NCI-H128 (cell line): ENCODE data around the gene SRSF4.

Experiments used
- DNase-seq: peaks from one replicate; lab custom pipeline; 2025; ENCODE audit not compliant: unreplicated experiment; lab: John Stamatoyannopoulos, UW

The SRSF4 gene

DNA sequence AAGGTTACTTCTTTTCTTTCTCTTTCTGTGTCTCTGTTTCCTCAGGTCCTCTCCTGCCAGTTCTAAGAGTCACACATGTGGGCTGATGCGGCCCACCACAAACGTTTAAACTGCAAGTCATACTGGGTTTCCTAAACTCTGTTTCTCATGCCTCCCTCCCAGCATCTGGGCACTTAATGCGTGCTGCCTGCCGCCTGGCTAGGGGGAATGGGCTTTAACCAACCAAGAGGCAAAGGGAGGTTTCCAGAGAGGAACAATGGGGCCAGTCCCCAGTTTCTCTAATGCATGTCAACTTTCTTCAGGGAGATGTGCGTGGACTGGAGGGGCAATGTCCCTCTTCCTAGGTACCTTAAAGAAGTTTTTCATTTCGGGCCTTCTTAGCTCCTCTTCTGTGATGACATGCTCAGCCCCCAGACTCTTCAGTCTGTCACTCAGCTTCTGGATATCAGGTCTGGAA is 19.9 kb upstream of the SRSF4 start:
- no peak for DNase-seq

DNA sequence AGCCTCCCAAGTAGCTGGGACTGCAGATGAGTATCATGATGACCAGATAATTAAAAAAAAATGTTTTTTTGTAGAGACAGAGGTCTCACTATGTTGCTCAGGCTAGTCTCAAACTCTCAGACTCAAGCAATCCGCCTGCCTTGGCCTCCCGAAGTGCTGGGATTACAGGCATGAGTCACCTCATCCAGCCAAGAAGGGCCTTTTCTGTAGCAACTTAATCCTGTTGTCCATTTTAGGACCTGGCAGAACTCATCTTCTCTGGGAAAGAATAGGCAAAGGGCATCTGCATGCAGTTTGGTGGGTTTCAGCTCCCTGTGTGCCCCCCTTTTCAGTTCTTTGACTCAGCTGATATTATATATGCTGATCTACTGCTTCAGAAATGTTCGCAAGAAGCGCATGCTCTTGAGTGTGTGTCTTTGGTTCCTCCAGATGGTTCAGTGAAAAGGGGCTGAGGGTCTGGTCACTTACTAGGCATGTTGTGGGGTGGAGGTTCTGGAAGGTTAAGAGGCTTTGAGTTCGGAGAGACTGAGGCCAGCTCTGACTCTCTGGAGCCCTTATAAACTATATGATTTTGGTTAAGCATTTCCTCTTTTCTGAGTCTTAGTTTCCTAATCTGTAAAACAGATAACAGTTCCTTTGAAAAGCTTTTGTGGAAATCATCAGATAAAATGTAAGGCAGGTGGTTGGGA is 19.4 kb upstream of the SRSF4 start:
- DNase-seq: no peak

DNA sequence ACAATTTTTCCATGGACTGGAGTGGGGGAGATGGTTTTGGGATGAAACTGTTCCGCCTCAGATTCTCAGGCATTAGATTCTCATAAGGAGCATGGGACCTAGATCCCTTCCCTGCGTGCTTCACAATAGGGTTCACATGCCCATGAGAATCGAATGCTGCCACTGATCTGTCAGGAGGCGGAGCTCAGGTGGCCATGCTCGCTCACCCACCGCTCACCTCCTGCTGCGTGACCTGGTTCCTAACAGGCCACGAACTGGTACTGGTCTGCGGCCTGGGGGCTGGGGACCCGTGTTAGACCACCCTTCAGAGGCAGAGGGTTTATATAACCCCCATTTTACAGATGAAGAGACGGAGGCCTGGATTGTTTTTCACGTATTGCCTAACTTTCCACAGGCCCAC is 16.3 kb upstream of the SRSF4 start:
- DNase-seq: no peak

DNA sequence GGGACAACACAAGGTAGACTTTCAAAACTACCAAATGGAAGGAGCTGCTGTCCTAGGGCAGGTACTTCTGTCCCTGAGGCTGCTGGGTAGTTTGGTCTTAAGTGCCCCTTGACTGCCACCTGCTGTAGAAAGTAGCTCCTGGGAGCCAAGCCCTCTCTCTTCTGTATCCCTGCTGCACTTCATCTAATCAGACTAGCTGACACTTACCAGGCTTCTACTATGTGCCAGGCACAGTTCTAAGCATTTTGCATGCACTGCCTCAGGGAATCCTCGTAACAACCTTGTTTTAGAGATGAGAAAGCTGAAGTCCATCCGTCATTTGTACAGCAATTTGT is 15.9 kb upstream of the SRSF4 start:
- DNase-seq: no peak

DNA sequence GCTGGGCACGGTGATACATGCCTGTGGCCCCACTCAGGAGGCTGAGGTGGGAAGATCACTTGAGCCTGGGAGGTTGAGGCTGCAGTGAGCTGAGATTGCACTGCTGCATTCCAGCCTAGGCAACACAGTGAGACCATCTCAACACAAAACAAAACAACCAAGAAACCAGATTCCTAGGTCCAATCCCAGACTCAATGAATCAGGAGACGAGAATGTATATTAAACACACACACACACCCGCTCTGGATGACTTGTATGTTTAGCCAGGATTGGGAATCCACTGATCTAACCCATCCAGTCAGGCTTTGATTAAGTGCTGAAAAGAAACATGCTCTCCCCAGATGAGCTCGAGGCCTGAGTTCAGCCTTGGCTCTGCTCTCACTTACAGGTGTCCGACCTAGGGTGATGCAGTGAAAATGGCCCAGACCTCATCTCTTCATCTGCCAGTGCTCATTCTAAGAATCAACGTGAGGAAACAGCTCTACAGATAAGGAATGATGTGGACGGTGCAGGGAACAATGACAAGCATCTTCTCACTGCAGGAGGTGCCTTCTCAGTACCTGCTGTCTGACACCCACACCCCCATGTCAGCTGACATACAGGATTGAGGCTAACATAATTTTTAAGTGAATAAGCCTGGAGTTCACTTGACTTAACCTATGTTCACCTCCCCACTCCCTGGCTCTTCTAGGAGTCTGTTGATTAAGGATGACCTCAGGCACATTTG is 15.3 kb upstream of the SRSF4 start:
- no peak for DNase-seq

DNA sequence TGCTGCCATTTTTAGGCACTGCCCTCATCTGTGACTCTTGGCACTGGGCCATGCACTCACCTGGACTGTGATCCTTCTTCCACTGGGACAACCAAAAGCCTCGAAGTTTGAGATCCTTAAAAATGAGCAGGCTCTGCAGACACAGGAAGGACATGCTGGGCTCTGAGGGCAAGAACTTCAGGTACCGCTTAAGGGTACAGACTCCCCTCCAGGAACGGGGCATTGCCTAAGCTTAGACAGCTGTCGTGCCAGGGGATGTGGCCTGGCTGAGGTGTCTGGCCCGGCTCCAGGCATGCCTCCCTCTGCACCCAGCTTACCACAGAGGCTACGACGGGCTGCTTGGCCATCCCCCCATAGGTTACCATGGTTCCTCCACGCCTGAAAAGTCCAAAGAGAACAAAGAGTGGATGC is 14.2 kb upstream of the SRSF4 start:
- no peak for DNase-seq

DNA sequence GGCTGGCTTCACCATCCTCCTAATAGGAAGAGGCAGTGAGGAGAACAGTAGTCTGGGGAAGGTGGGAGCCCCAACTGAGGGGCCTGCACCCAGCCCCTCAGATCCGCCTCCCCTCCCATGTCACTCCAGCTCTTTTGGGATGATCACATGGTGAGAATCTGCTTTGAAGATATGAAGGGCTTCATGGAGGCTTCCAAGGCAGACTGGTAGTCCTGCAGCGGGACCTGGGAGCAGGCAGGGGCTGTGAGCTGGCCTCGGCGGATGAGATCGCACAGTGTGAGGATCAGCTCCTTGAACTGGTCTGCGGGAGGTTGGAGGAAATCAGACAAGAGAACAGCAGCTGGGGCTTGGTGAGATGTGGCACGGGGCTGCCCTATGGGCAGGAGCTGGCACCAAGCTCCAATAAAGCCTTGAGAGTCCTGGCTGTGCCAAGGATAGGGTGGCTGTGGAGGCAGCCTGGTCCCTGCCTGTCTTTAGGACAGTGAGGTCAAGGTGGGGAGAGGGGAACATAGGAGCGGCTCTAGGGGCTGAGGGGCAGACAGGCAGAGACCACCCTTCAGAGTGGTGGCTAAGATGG is 12.3 kb upstream of the SRSF4 start:
- no peak for DNase-seq

DNA sequence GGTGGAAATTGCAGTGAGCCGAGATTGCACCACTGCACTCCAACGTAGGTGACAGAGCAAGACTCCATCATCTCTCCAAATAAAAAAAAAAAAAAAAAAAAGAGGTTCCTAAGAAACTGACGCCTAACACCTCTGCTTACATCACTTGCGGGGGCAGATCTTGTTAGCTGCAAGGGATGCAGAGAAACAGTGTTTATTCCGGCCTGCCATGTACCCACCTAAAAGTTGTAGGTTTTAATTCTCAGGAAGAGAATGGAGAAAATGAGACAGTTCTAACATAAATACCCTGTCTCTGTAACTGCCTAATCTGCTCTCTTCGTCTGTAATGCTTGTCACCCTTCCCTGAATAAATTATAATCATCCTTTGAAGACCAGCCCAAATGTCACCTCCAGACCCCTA is 9.0 kb upstream of the SRSF4 start:
- no peak for DNase-seq

DNA sequence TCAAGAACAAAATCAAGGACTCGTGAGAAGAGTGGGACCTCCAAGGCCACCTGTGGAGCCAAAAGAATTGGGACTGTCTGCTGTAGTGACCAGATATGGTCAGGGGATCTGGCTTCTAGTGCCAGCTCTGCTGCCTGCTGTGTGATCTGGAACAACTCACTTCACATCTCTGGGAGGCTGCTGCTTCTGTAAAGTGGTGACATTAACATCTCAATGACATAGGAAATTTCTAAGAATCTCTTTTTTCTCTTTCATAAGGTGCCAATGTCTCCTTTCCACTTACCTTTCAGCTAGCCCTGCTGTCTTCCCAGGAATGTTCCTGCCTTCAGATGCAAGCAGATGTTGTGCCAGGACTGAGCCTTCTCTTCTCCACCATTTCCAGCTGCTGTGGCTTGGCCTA is 5.0 kb upstream of the SRSF4 start:
- DNase-seq: no peak

DNA sequence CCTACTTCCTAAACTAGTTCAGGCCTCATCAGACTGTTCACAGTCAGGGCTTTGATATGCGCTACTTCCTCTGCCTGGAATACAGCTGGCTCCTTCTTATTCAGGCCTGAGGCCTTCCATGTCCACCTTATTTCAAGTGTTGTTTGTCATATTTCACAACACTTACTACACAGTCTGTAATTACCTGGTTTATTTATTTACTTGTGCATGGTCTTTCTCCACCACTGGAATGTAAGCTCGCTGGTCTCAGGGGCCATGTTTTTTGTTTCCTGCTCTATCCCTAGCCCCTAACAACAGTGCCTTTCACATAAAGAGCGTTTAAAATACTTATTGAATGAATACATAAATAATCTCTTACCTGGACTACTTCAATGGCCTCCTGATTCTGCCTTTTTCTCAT is 4.6 kb upstream of the SRSF4 start:
- DNase-seq: no peak

DNA sequence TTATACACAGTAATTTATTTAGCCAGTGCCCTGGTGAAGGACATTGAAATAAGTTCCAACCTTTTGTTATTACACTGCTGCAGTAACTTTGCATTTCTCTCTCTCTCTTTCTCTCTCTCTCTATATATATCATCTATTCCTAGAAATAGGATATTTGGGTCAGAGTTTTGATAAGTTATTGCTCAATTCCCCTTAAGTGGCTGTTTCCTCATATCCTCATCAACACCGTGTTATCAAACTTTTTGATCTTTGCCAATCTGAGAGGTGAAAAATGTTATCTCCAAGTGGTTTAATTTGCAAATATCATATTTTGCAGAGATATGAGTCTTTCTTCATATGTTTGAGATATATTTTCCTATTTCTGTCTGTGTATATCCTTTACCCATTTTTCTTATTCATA is 1.6 kb upstream of the SRSF4 start:
- no peak for DNase-seq

DNA sequence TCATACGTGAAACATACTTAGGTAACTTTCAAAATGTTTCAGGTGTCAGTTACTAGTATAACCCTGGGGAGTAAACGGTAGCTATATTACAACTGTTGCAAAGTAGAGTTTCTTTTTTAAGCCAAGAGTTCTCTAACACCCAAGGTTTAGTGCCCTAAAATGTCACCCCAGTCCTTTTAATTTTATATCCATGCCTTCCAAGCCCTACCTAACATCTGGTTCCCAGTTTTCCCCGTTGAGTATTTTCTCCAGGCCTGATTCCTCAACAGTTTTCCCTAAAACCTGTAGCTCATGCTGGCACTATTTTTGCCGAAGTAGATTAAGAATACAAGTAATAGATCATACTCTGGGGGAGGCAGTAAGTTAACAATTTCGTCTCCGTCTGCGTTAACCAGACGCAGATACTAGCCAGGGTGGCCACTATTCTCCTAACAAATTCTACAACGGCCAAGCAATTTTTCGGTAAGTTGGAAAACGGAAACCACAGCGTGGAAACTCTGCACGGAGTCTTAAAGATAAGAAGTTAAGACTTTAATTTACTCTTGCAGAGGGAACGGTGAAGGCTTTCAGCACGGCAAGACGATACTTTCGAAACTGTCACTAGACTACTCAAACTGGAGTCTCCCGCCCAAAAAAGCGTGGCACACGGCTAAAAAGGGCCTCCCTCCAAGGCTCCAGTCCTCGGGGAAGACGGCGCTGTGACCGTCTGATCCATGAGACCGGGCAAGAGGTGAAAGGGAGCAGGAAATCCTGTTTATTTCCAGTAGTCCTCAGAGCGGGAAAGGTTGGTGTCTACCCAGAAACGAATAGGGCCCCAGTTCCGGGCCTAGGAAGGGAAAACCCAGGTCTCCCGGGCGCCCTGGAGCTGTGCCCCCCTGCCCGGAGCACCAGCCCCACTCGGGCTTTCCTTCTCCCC is 945 bp downstream of the SRSF4 start:
- no peak for DNase-seq

DNA sequence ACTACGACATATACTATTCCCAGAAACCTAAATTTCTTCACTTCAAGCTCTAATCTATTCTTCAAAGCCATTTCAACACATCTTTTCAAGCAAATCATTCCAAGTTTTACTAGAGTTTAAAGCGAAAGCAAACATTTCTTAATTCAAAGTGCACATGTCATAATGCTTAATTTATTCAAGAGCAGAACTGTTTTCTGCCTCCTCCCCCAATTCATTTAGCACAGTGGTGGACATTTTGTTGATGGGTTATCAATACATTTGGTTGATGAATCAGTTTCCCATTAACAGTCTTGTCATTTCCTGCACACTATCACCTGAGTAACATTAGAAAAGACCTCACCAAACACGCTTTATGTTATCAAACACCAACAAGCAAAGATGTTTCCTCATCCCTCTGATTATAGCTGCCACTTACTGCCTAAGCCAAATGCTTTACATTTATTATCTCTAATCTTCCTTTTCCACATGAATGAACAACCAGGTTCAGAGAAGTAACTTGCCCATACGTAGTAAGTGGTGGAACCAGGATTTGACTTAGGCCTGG is 2.0 kb downstream of the SRSF4 start:
- DNase-seq: no peak

DNA sequence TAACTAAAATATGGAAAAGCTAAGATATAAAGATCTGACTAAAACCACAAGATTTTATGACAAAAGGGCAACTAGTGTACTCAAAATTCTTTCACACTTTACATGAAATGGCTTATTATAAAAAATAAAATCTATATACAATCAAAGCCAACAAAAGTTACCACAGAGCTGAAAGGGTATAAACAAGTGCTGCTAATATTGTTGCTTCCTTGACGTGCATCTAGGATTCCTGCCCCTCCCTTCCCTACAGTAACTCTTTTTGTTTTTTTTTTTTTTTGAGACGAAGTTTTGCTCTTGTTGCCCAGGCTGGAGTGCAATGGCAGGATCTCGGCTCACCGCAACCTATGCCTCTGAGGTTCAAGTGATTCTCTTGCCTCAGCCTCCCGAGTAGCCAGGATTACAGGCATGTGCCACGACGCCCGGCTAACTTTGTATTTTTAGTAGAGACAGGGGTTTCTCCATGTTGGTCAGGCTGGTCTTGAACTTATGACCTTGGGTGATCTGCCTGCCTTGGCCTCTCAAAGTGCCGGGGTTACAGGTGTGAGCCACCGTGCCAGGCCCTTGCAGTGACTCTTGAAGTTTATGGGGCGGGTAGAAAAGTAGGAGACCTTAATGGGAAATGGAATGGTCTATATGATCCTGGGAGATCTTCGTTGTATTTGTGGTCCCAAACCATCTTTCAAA is 4.5 kb downstream of the SRSF4 start:
- no peak for DNase-seq

DNA sequence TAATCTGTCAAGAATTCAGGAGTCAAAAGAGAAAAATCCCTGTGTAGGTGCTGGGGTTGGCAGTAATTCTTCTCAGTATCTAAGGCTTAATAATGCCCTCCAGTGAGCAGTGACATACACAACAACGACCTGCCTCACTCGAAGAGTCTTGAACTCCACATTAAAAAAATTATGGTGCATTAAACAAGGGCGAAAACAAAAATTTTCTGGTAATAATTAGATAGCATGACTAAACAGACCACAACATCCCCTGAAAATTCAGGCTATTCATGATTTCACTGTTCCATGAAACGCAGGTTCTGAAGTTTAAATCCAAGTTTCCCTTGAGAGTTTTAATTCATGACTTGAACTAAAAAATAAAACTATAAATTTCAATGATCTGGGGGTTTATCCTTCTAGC is 5.1 kb downstream of the SRSF4 start:
- DNase-seq: no peak

DNA sequence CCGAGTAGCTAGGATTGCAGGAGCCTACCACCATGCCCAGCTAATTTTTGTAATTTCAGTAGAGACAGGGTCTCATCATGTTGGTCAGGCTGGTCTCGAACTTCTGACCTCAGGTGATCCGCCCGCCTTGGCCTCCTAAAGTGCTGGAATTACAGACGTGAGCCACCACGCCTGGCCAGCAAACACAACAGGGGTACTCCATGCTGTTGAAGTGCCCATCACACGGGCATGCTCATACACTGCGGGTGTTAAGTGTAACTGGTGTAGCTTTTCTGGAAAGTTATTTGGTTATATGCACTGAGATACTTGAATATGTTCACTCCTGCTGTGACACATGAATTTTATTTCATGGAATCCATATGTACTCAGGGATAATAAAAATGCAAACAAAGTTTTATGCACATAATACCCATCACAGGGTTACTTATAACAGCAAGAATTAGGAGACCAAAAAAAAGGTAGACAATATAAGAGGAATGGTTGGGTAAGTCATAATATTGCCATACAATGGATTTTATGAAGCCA is 9.2 kb downstream of the SRSF4 start:
- DNase-seq: no peak

DNA sequence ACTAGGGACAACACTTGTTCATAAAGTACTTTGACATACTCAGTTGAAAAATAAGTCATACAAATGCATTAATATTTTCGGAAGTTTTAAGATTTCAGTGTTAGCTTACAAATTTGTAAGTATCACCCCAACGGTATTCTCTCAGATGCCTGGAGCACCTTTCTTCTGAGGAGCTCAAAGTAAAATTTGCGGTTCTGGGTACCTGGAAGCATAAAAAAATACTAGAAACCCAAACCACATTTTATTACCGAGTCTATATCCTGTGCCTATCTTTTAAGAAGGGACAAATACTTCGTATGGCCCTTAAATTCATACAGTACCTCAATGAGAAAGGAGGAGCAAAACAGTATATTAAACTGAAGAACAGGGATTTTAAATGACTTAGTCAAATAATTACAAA is 10.2 kb downstream of the SRSF4 start:
- DNase-seq: no peak

DNA sequence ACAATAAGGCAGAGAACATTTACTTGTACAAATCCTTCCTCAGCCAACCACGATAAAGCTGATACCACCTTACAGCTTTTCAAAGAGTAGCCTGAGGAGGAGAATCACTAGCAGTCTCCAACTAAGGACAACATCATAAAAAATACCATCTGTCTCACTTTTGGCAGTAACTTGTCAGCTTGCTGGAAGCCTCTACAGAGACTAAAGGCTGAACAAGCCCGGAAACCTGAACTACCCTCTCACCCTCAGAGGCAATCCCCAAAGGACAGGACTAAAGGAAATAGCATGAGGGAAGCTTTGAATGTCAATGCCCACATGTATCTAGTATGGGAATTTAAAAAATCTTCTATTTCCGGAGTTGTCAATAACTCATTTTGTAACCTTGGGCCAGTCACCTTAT is 10.6 kb downstream of the SRSF4 start:
- DNase-seq: no peak

DNA sequence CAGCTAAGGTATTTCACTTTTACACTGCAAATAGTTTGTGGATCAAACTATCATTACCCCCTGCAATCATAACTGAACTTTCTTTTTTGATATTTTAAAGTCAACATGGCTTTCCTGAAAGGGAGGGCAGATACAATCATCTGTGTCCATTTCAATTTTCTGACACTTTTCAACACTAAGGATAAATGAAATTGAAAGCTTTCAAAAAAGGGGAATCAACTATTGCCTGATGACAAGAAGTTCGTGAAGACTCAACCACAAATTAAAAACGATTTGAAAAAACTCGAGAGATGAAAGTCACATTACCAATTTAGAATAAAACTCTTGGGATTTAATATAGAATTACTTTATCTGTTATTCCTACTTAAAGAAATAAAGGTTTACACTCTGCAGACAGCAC is 11.7 kb downstream of the SRSF4 start:
- no peak for DNase-seq

DNA sequence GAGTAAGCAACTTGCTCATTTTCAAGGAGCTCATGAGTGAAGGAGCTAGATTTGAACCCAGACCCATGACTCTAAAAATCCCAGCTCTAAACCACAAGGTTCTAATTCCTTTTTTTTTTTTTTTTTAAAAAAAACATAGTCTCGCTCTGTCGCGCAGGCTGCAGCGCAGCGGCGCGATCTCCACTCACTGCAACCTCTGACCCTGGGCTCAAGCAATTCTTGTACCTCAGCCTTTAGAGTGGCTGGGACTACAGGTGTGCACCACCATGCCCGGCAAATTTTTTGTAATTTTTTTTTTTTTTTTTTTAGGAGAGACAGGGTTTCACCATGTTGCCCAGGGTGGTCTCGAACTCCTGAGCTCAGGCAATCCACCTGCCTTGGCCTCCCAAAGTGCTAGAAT is 13.8 kb downstream of the SRSF4 start:
- no peak for DNase-seq
